ENCODE results near the gene HEATR1. TPM values are rescaled to one million over a fixed set of nuclear protein-coding genes. Genes with fewer than 3 reads are reported as not detected.

Gene HEATR1
- total RNA-seq, 2 donors from 2014 or later, result 11.9 to 25.7 TPM

DNA sequence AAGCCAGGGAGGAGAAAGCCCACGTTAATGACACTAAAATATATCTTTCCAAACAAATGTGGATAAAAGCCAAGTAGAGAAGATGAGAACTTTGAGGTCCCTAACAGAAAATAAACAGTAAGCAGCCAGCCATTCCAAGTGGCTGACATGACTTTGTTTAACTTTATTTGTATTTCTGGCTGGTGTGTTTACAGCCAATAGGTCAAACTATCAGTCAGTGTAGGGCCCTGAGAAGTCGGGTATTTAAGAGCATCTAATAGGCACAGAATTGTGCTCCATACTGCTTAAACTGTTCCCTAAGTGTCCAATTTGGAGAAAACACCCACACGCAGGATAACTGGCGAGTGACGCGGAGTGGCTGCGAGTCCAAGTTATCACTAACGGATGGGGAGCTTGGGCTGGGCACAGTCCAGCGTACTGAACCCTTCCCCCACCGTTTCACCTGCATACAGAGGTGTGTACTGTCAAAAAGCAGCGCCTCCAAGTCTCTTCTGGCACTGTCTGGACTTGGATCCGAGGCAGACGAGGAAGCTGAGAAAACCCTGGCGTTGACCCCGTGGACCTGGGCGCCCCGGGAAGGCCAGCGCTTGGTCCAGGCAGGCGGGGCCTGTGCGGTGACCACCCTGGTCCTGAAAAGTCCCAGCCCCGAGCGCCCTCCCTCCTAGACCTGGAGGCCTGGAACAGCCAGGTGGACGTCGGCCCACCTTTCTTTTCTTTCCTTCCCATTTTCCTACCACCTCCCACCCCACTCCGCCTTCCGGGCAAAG is 81.2 kb downstream of the HEATR1 start:
- Histone ChIP-seq H3K9me3 (no peaks in the 10 kb centered on the region), H3K36me3 (replicated peaks in 1 of 2; ENCODE audit: insufficient read depth in 1 of 2, low read depth in 2 of 2) (peaks cover 0 to 4% of the 10 kb centered on the region in 2 donors), H3K4me3 (peak overlapping the region; percentile 31 to 71), H3K4me1 (peaks cover 15% of the 10 kb centered on the region), H3K27me3 (no peaks in the 10 kb centered on the region), H3K27ac (peak overlapping the region; percentile 82 to 94 (median 86))
- TF ChIP-seq POLR2A (IDR thresholded peaks at IDR 0.05), result no peak
- TF ChIP-seq, protein P1, sequence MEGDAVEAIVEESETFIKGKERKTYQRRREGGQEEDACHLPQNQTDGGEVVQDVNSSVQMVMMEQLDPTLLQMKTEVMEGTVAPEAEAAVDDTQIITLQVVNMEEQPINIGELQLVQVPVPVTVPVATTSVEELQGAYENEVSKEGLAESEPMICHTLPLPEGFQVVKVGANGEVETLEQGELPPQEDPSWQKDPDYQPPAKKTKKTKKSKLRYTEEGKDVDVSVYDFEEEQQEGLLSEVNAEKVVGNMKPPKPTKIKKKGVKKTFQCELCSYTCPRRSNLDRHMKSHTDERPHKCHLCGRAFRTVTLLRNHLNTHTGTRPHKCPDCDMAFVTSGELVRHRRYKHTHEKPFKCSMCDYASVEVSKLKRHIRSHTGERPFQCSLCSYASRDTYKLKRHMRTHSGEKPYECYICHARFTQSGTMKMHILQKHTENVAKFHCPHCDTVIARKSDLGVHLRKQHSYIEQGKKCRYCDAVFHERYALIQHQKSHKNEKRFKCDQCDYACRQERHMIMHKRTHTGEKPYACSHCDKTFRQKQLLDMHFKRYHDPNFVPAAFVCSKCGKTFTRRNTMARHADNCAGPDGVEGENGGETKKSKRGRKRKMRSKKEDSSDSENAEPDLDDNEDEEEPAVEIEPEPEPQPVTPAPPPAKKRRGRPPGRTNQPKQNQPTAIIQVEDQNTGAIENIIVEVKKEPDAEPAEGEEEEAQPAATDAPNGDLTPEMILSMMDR (IDR thresholded peaks at IDR 0.05), result peak in 1 of 7 experiments; percentile 3
- WGBS, 2 donors, result 4 to 11% methylated on average over 21 to 23 of the region's 26 CpGs
- DNase-seq (peak; percentile 52 to 75 (median 62)), ATAC-seq (peak; percentile 59)
- intact Hi-C loops (cut with DNase I), result no loop called here

DNA sequence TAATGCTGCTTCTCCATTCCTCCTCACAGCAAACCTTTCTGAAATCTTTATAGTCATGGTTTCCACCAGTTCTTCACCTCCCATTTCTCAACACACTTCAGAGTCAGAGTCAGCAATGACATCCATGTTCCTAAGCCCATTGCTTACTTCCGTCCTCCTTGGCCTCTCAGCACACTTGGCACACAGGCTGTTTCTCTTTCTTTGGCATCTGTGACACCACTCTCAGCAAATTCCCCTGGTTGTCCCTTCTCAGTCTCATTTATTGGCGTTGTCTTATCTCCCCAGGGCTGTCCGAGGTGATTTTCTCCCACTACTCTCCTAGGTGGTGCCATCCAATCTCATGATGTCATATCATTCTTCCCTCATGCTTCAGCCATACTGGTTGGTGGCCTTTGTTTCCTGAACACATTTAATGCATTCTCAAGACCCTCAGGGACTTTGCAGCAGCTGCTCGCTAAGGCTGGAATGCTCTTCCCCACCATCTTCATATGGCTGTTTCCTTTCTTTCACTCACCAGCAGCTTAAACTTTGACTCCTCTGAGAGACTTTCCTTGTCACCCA is 83.8 kb downstream of the HEATR1 start:
- intact Hi-C loops (cut with DNase I), result no loop called here

DNA sequence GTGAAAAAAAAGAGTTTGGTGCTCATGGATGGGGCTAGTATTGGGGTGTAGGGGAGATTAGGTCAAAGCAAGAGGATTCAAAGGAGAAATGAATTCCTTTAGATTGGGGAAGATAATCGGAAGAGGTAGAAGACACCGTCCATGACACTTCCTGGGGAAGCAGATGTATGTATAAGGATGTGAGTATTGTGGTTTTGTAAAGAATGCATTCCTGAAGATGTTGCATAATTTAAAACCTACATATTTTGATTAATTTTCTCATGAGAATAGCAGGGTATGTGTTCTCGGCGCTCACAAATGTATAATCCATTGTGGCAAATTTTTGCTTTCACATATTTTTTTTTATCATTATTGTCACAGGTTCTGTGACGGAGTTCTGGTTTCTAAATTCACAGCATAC is 86.0 kb downstream of the HEATR1 start:
- intact Hi-C loops (cut with DNase I), result no loop called here
- Histone ChIP-seq H3K36me3 (replicated peaks in 1 of 2; ENCODE audit: insufficient read depth in 1 of 2, low read depth in 2 of 2) (no peaks in the 10 kb centered on the region), H3K4me3 (no peak overlapping the region), H3K9me3 (no peaks in the 10 kb centered on the region), H3K27ac (no peak overlapping the region), H3K4me1 (peaks cover 43% of the 10 kb centered on the region), H3K27me3 (no peaks in the 10 kb centered on the region)
- TF ChIP-seq, protein P1 (IDR thresholded peaks at IDR 0.05), result no peak
- no peak for TF ChIP-seq POLR2A (IDR thresholded peaks at IDR 0.05)
- WGBS, 2 donors, result 74 to 85% methylated on average over 5 of the region's 5 CpGs
- ATAC-seq (no peak), DNase-seq (no peak)

More for the DNA sequence above, 83.8 kb downstream of the HEATR1 start:
- ATAC-seq, result no peak
- DNase-seq, result no peak
- Histone ChIP-seq H3K27me3 (no peaks in the 10 kb centered on the region), H3K4me1 (peaks cover 39% of the 10 kb centered on the region), H3K4me3 (no peak overlapping the region), H3K9me3 (no peaks in the 10 kb centered on the region), H3K27ac (no peak overlapping the region), H3K36me3 (replicated peaks in 1 of 2; ENCODE audit: insufficient read depth in 1 of 2, low read depth in 2 of 2) (no peaks in the 10 kb centered on the region)
- no peak for TF ChIP-seq POLR2A (IDR thresholded peaks at IDR 0.05)
- TF ChIP-seq, protein P1 (IDR thresholded peaks at IDR 0.05), result no peak
- WGBS, 2 donors, result 60 to 69% methylated on average over 4 of the region's 4 CpGs

DNA sequence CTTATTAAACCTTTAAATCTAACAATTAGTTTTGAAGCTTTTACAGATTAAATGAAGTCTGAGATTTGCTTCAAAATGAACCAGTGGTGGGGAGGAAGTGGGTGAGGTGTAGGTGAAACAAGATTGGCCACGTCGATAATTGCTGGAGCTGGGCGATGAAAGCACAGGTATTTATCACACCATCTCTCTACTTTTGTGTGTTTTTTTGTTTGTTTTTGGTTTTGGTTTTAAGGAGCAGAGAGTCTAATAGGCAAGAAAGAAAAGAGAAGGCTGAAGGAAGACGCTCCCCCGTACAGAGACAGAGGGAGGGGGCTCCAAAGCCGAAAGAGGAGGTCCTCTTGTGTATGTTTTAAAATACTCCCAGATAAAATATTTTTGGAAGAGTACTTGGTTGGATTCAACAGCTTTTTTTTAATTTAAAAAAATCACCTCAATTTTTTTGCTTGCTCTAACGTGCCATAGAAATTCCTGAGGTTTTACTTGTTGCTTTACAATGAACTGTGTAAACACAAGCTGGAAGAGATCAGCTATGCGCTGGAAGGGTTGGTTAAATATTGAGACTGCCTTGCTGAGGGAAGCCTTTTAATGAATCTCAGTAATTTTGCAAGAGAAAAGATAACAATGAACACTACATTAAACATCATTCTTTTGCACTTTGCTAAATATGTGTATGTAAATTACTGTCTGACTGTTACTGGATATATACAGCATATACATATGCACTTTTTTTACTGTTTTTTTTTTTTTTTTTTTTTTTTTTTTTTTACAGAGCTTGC is 87.2 kb downstream of the HEATR1 start:
- intact Hi-C loops (cut with DNase I), result no loop called here
- no peak for TF ChIP-seq POLR2A (IDR thresholded peaks at IDR 0.05)
- TF ChIP-seq, protein P1 (IDR thresholded peaks at IDR 0.05), result no peak
- WGBS, 2 donors, result 32 to 48% methylated on average over 8 of the region's 8 CpGs

More for the DNA sequence above, 87.2 kb downstream of the HEATR1 start:
- ATAC-seq (no peak), DNase-seq (no peak)
- Histone ChIP-seq H3K4me3 (no peak overlapping the region), H3K36me3 (replicated peaks in 1 of 2; ENCODE audit: insufficient read depth in 1 of 2, low read depth in 2 of 2) (no peaks in the 10 kb centered on the region), H3K27ac (peak overlapping the region in 3 of 4 donors; percentile 70 to 79 (median 75)), H3K9me3 (no peaks in the 10 kb centered on the region), H3K27me3 (no peaks in the 10 kb centered on the region), H3K4me1 (peaks cover 46% of the 10 kb centered on the region)
